ENCODE measurements around the gene RTP5. TPM values are rescaled to one million over a fixed set of nuclear protein-coding genes. Genes with fewer than 3 reads are reported as not detected.

Gene RTP5
- total RNA-seq, 1 donor from 2014 or later = not detected

- H3K4me3 Mint-ChIP-seq (ENCODE audit: unreplicated experiment) = no peak overlapping the region
These were observed 7.1 kb downstream of the RTP5 start for GRCh38 chr2:241876528-241877196.

GRCh38 chr2:241877197-241877685 lies 7.7 kb downstream of the RTP5 start:
- H3K4me3 Mint-ChIP-seq (ENCODE audit: unreplicated experiment) = no peak overlapping the region
- Histone ChIP-seq H2AFZ (ENCODE audit: low read depth, low read length) (no peak overlapping the region), H4K20me1 (ENCODE audit: insufficient read depth, low read length) (no peaks in the 10 kb centered on the region), H3K36me3 (ENCODE audit: insufficient read depth, low read length) (no peaks in the 10 kb centered on the region), H3K79me2 (ENCODE audit: insufficient read depth, low read length) (no peaks in the 10 kb centered on the region), H3K27me3 (ENCODE audit: insufficient read depth, low read length) (no peaks in the 10 kb centered on the region), H3K4me1 (ENCODE audit: insufficient read depth, low read length) (peaks cover 5% of the 10 kb centered on the region), H3K4me2 (ENCODE audit: low read length) (no peak overlapping the region), H3K4me3 (ENCODE audit: insufficient read depth, low read depth, low read length) (no peak overlapping the region), H3K27ac (ENCODE audit: low read depth, low read length) (no peak overlapping the region), H3K9ac (ENCODE audit: low read length) (no peak overlapping the region), H3K9me3 (ENCODE audit: insufficient read depth, low read depth, low read length) (no peaks in the 10 kb centered on the region)
- FAIRE-seq (no peak), DNase-seq (ENCODE audit: low read depth) (no peak)
- peaks cover 2% of the 10 kb centered on the region for H3K36me3 Mint-ChIP-seq (ENCODE audit: low read depth, unreplicated experiment)
- H3K27ac Mint-ChIP-seq (ENCODE audit: unreplicated experiment) = no peak overlapping the region
- no peaks in the 10 kb centered on the region for H3K4me1 Mint-ChIP-seq (ENCODE audit: low read depth, unreplicated experiment)
- no peak for TF ChIP-seq EZH2 (IDR thresholded peaks at IDR 0.05; ENCODE audit: insufficient read depth, low read length)
- no peak for TF ChIP-seq CTCF (IDR thresholded peaks at IDR 0.05; ENCODE audit: insufficient read depth, low read depth, low read length)
- peaks cover 8% of the 10 kb centered on the region for H3K27me3 Mint-ChIP-seq (ENCODE audit: low read depth, unreplicated experiment)
- peaks cover 1% of the 10 kb centered on the region for H3K9me3 Mint-ChIP-seq (ENCODE audit: unreplicated experiment)

More at GRCh38 chr2:241876528-241877196, 7.1 kb downstream of the RTP5 start:
- Histone ChIP-seq H4K20me1 (ENCODE audit: insufficient read depth, low read length) (no peaks in the 10 kb centered on the region), H3K36me3 (ENCODE audit: insufficient read depth, low read length) (no peaks in the 10 kb centered on the region), H3K9ac (ENCODE audit: low read length) (no peak overlapping the region), H3K4me1 (ENCODE audit: insufficient read depth, low read length) (no peaks in the 10 kb centered on the region), H3K27me3 (ENCODE audit: insufficient read depth, low read length) (no peaks in the 10 kb centered on the region), H3K9me3 (ENCODE audit: insufficient read depth, low read depth, low read length) (no peaks in the 10 kb centered on the region), H3K4me3 (ENCODE audit: insufficient read depth, low read depth, low read length) (no peak overlapping the region), H3K79me2 (ENCODE audit: insufficient read depth, low read length) (no peaks in the 10 kb centered on the region), H2AFZ (ENCODE audit: low read depth, low read length) (no peak overlapping the region), H3K4me2 (ENCODE audit: low read length) (no peak overlapping the region), H3K27ac (ENCODE audit: low read depth, low read length) (no peak overlapping the region)
- no peak for DNase-seq (ENCODE audit: low read depth)
- peaks cover 2% of the 10 kb centered on the region for H3K36me3 Mint-ChIP-seq (ENCODE audit: low read depth, unreplicated experiment)
- TF ChIP-seq CTCF (IDR thresholded peaks at IDR 0.05; ENCODE audit: insufficient read depth, low read depth, low read length) = no peak
- TF ChIP-seq EZH2 (IDR thresholded peaks at IDR 0.05; ENCODE audit: insufficient read depth, low read length) = no peak
- H3K9me3 Mint-ChIP-seq (ENCODE audit: unreplicated experiment) = peaks cover 1% of the 10 kb centered on the region
- FAIRE-seq = no peak
- H3K4me1 Mint-ChIP-seq (ENCODE audit: low read depth, unreplicated experiment) = no peaks in the 10 kb centered on the region
- H3K27ac Mint-ChIP-seq (ENCODE audit: unreplicated experiment) = no peak overlapping the region
- peaks cover 8% of the 10 kb centered on the region for H3K27me3 Mint-ChIP-seq (ENCODE audit: low read depth, unreplicated experiment)
